Heart left ventricle (tissue), 13 donors: ENCODE data around the gene TBXA2R.

Experiments
- POLR2A ChIP-seq, 2 donors: fragments of 450-650 bp; IDR thresholded peaks; one replicate each; pipeline ENCODE4 v1.6.1; 2017; ENCODE audit warnings: antibody characterized with exemption in 2 of 2, mild to moderate bottlenecking in 2 of 2, moderate library complexity in 2 of 2
- TF ChIP-seq, protein P1 (sequence below), 12 donors: fragments of 200-600 bp; sonication (generic) in 4 of 12; IDR thresholded peaks; one replicate each; pipeline versions ENCODE4 v1.5.0 to v1.8.0; 2018 to 2022; ENCODE audit warnings: antibody characterized with exemption in 12 of 12, mild to moderate bottlenecking in 5 of 12
- donor health status: ischemic (EF 13 %, LVEDD 7.1; RV severe dilation, severe dysfunction).
- donor health status: DM: no; HTN: yes; CAD: no.
- donor health status: DM: no; HTN: no; CAD: no.
- donor health status: ischemic (EF 25% LVEDD 6.9; RV normal size, moderate dysfunction).
- donor health status: ischemic (EF 25% LVEDD 5.7; RV mildly dilated, moderate dysfunction).
- donor health status: ischemic (EF 35%, LVEDD 5.7; RV mildly dilated, moderate dysfunction).
- donor health status: nonischemic (EF 11% LVEDD 7.7; RV severe dilation, severe dysfunction).
- donor health status: DM: yes; HTN: yes; CAD: no.
- donor health status: PGD.
- donor health status: ischemic (EF 29% LVEDD 5.4; RV normal size, mild dysfunction).
- donor health status: nonischemic (EF 23%, LVEDD 6.1; RV moderate dilation, normal function).

DNA sequence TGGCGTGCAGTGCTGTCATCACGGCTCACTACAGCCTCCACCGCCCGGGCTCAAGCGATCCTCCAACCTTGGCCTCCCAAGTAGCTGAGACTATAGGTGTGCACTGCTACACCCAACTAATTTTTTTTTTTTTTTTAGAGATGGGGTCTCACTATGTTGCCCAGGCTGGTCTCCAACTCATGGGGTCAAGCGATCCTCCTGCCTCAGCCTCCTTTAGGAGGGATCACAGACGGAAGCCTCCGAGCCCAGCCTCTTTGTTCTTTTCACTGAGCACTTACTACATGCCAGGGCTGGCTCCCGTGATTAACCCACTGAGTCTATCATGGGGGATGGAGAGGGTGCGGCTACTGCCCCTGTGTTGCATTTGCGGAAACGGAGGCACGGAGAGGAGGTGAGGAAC is 32.8 kb upstream of the TBXA2R start:
- TF ChIP-seq, protein P1, sequence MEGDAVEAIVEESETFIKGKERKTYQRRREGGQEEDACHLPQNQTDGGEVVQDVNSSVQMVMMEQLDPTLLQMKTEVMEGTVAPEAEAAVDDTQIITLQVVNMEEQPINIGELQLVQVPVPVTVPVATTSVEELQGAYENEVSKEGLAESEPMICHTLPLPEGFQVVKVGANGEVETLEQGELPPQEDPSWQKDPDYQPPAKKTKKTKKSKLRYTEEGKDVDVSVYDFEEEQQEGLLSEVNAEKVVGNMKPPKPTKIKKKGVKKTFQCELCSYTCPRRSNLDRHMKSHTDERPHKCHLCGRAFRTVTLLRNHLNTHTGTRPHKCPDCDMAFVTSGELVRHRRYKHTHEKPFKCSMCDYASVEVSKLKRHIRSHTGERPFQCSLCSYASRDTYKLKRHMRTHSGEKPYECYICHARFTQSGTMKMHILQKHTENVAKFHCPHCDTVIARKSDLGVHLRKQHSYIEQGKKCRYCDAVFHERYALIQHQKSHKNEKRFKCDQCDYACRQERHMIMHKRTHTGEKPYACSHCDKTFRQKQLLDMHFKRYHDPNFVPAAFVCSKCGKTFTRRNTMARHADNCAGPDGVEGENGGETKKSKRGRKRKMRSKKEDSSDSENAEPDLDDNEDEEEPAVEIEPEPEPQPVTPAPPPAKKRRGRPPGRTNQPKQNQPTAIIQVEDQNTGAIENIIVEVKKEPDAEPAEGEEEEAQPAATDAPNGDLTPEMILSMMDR (IDR thresholded peaks at IDR 0.05): no peak
- TF ChIP-seq POLR2A (IDR thresholded peaks at IDR 0.05): no peak
